DND-41 (cell line): ENCODE data around the gene PLPP1.

Experiments
- CTCF ChIP-seq: IDR thresholded peaks from 2 replicates; pipeline ENCODE4 v1.5.1; 2012; ENCODE audit warnings: borderline replicate concordance, low read length, moderate library complexity, mild to moderate bottlenecking; ENCODE audit not compliant: poor library complexity, severe bottlenecking; ENCODE audit errors: extremely low read depth
- EZH2 ChIP-seq: IDR thresholded peaks from 3 replicates; pipeline ENCODE4 v1.6.1; 2012; ENCODE audit warnings: borderline replicate concordance, low read depth, mild to moderate bottlenecking, moderate library complexity, low read length, inconsistent platforms; ENCODE audit not compliant: severe bottlenecking

- no peak for TF ChIP-seq CTCF
- TF ChIP-seq EZH2: no peak
These were observed 986 bp downstream of the PLPP1 start for GRCh38 chr5:55533521-55534435.
